Left cardiac atrium (tissue), 4 donors: ENCODE measurements around the gene SLC46A2. TPM values are rescaled to one million over a fixed set of nuclear protein-coding genes. Genes with fewer than 3 reads are reported as not detected.

Experiments used
- ATAC-seq, 2 donors: fragments of 200-7000 bp; cut with Tn5 transposase; one replicate each; pipeline ENCODE4 v1.9.1; 2020; ENCODE audit warnings: mild to moderate bottlenecking in 2 of 2, moderate library complexity in 2 of 2
- DNase-seq: peaks from one replicate; pipeline ENCODE4 v3.0.0-alpha.2; 2020
- intact Hi-C, 2 donors: fragments of 100-400 bp; cut with DNase I; formaldehyde crosslinking; loops; one replicate each; pipeline versions ENCODE4 v1.14.1 to v1.15.1; 2022 to 2023
- long read RNA-seq: library from polyadenylated mRNA; unstranded; transcript quantifications from one replicate; pipeline ENCODE4 v2.0.0, GENCODE V29; 2021
- total RNA-seq, 2 donors: library from RNA; stranded (reverse); fragmentation: NEBNext Ultra II Directional; extraction: Animal tissue kit (Norgen Biotek cat#: 25700); gene quantifications; one replicate each; pipeline ENCODE4 v1.2.1, GENCODE V29; 2021
- donor health status: DM: no; HTN: yes; CAD: no.
- donor health status: DM: no; HTN: yes; CAD: no; lungs with severe emphysema.
- donor health status: DM: yes; HTN: yes; CAD: no.
- donor health status: Dilated cardiomyopathy.

The SLC46A2 gene
- total RNA-seq, result not detected
- long read RNA-seq, result 0 reads

GRCh38 chr9:112890106-112891081 lies at the start of gene SLC46A2:
TSS of gene SLC46A2 (minus strand) at chr9:112890876. CDS start at chr9:112890681, 195 bp downstream.
- ATAC-seq (peak; percentile 66 to 77), DNase-seq (peak; percentile 29)
- intact Hi-C loops, result no loop called here

- intact Hi-C loops, result no loop called here
- no peak for DNase-seq
- ATAC-seq, result no peak
Observed at GRCh38 chr9:112939418-112939817, 48.7 kb upstream of the SLC46A2 start.

- intact Hi-C loops, result no loop called here
- ATAC-seq (no peak), DNase-seq (no peak)
Observed at GRCh38 chr9:112933696-112934095, 43.0 kb upstream of the SLC46A2 start.

- intact Hi-C loops, result no loop called here
- ATAC-seq (no peak), DNase-seq (no peak)
Observed at GRCh38 chr9:112925058-112925641, 34.5 kb upstream of the SLC46A2 start.

- intact Hi-C loops, result loop anchor here in 1 of 2 donors (5.0 kb wide), 1 partner anchor 201 kb away; no protein-coding TSS in a partner anchor
- no peak for DNase-seq
- peak in 1 of 2 donors; percentile 48 for ATAC-seq
Observed at GRCh38 chr9:112921549-112921948, 30.9 kb upstream of the SLC46A2 start.

GRCh38 chr9:112917987-112918362 lies 27.3 kb upstream of the SLC46A2 start:
- intact Hi-C loops, result no loop called here
- no peak for ATAC-seq
- DNase-seq, result no peak

GRCh38 chr9:112917047-112917986 lies 26.6 kb upstream of the SLC46A2 start:
- no peak for ATAC-seq
- no peak for DNase-seq
- intact Hi-C loops, result no loop called here

GRCh38 chr9:112914524-112914923 lies 23.8 kb upstream of the SLC46A2 start:
- intact Hi-C loops, result no loop called here
- ATAC-seq, result no peak
- no peak for DNase-seq

GRCh38 chr9:112913326-112913725 lies 22.6 kb upstream of the SLC46A2 start:
- DNase-seq, result no peak
- no peak for ATAC-seq
- intact Hi-C loops, result no loop called here

- DNase-seq (no peak), ATAC-seq (no peak)
- intact Hi-C loops, result no loop called here
Observed at GRCh38 chr9:112912636-112913035, 22.0 kb upstream of the SLC46A2 start.

GRCh38 chr9:112911736-112912135 lies 21.1 kb upstream of the SLC46A2 start:
- intact Hi-C loops, result no loop called here
- ATAC-seq, result no peak
- DNase-seq, result no peak

- intact Hi-C loops, result no loop called here
- ATAC-seq (no peak), DNase-seq (no peak)
Observed at GRCh38 chr9:112905084-112905483, 14.4 kb upstream of the SLC46A2 start.

- DNase-seq (no peak), ATAC-seq (no peak)
- intact Hi-C loops, result no loop called here
Observed at GRCh38 chr9:112900901-112901300, 10.2 kb upstream of the SLC46A2 start.

- peak in 1 of 2 donors; percentile 33 for ATAC-seq
- no peak for DNase-seq
- intact Hi-C loops, result no loop called here
Observed at GRCh38 chr9:112900488-112900887, 9.8 kb upstream of the SLC46A2 start.

GRCh38 chr9:112898872-112899311 lies 8.2 kb upstream of the SLC46A2 start:
- ATAC-seq, result no peak
- DNase-seq, result no peak
- intact Hi-C loops, result no loop called here

- intact Hi-C loops, result no loop called here
- ATAC-seq, result no peak
Observed at GRCh38 chr9:112896131-112896530, 5.5 kb upstream of the SLC46A2 start.

GRCh38 chr9:112894699-112895098 lies 4.0 kb upstream of the SLC46A2 start:
- ATAC-seq (no peak), DNase-seq (no peak)
- intact Hi-C loops, result no loop called here

More at GRCh38 chr9:112896131-112896530, 5.5 kb upstream of the SLC46A2 start:
- DNase-seq, result no peak

- intact Hi-C loops, result no loop called here
- ATAC-seq (no peak), DNase-seq (no peak)
Observed at GRCh38 chr9:112894041-112894440, 3.4 kb upstream of the SLC46A2 start.

GRCh38 chr9:112892981-112893380 lies 2.3 kb upstream of the SLC46A2 start:
- DNase-seq, result no peak
- intact Hi-C loops, result no loop called here
- ATAC-seq, result no peak
